GM18909 (cell line): Measurements from ENCODE around the gene NPM1.

Experiments
- ATAC-seq: cut with Tn5 transposase; IDR thresholded peaks from one replicate; pipeline ENCODE4 v1.9.1; 2021; ENCODE audit warnings: mild to moderate bottlenecking; ENCODE audit not compliant: unreplicated experiment, poor library complexity

NPM1 gene

DNA sequence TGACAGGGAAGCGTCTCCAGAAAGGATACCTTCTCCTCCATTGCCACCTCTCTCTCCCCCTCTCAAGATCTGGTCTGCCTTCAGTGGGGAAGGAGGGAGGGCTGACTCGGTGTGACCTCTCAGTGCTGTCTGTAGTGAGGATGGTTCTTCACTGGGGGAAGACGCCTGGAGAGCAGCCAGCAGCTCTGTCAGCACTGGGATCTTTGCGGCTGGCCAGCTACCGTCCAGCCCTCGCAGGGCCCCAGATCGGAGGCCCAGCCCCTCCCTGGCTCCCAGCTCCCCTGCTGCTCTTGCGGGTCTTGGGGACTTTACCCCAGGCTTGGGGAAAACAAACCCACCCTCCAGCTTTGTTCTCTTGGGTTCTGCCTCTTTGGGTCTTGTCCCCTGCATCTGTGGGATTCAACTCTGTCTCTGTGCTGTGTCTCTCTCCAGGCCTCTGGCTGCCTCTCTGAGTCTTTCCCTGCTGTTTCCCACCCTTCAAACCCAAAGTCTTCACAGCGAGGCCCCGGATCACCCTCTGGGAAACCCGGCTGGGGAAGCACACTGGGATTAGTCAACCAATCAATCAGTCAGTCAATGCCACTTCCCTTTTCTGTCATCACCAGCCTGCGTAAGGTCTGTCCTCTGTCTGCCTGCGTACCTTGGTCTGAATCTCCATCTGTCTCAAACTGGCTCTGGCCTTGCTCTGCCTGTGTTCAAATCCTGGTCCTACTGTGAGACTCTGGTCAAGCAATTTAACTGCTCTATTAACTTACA is 54.8 kb downstream of the NPM1 start:
- no peak for ATAC-seq

- no peak for ATAC-seq
These were observed 56.9 kb downstream of the NPM1 start for GRCh38 chr5:171444582-171444981.

GRCh38 chr5:171445644-171446516 is 58.2 kb downstream of the NPM1 start:
- ATAC-seq: no peak

DNA sequence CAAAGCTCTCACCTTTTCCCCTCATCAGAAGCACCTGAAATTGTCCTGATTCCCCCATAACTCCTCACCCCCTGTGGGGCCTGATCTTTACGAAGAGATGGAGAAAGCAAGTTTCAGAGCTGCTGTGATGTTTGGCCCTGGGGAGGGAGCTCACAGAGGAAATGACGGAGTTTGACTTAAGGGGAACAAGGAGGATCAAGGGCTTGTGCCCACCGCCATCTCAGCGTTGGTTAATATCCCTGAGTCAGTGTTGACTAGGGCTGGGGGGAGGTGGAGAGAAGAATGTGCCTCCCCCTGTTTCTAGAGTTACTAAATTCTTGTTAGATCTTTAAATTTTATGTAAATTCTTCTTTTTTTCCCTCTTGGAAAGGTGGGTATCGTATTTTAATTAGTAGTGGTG is 59.6 kb downstream of the NPM1 start:
- ATAC-seq: no peak

DNA sequence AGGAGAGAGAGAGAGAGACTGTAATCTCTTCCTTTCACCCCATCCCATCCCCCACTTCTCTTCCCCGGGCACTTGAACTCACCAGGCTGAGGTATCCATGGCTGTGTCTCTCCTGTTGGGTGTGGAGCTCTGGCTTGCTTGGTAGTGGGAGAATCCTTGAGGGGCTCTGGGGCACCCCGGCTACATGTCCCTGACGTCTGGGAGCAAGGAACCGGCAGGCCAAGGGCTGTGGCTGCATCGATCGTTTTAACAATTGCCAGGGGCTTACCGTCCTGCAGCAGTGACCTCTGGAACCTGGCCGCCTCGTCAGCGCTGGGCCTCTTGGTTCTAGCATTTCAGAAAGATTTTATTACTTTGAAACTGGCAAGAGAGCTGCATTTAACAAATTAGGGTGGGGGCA is 61.8 kb downstream of the NPM1 start:
- no peak for ATAC-seq

DNA sequence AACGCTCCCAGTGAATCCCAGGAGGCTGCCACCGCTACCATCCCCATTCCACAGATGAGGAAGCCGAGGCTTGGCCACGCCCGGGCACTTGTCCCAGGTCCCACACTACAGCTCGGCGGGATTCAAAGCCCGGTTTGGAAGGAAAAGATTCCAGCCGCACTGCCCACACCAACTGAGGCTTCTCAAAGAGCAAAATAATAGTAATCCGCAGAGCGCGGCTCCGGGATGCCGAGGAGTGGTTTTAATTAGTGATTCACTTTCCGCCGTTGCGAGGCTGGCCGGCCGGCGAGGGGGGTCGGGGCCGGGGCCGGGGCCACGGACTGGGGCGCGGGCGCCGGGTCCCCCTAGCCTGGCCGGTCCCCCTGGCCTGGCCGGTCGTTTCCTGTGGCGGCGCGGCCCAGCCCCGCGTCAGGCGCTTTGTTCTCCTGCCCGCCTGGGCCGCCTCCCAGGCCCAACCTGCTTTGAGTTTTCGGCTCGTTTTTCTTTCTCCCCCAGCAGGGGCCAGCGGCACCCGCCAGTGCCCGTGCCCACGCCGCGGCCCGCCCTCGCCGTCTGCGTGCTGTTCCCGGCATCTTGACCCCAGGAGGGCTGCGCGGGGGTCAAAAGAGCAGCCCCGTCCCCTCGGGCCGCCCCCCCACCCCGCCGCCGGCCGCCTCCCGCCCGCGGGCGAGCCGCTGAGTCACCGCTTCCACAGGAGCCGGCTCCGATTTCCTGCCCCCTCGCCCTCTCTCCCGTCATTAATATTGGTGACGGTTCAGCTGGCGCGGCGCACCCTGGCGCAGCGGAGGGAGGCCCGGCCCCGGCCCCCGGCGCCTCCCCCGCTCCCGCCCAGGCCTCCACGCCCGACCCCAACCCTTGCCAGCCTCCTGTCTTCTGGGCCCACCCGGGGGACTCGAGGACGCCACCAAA is 63.0 kb downstream of the NPM1 start:
- no peak for ATAC-seq

DNA sequence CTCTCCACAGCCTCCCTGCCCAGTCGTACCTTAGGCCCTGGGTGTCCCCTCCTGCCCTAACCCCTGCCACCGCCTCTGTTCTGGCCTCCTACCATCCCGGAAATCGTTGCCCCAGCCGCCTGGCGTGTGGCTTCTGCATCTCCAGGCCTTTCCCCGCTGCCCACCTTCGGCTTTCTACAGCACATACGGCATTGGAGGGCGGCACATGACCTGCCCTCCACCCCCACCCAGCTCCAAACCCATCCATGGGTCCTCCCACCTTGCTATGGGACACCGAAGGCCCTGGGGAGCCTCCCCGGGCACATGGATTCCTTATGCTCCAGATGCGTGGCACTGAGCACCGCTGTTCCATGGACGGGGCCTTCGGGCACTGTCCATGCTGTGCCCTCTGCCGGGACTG is 63.8 kb downstream of the NPM1 start:
- ATAC-seq: no peak

- ATAC-seq: no peak
These were observed 65.5 kb downstream of the NPM1 start for GRCh38 chr5:171453056-171453725.

DNA sequence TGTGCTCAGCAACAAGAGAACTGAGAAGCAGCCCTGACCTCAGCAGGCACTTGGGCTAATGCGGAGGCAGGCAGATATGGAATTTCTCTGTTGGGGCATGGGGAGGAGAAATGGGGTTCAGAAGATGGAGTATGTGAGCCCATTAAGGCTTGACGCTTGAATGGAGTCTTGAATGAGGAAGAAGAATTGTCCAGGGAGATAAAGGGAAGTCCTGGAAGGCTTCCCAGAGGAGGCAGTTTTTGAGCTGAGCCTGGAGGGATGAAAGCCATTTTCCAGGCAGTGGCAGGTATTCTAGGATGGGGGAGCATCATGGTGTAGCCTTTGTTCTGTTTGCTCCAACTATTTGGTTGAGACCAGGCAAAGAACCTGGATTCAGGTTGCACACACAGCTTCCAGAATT is 66.3 kb downstream of the NPM1 start:
- ATAC-seq: no peak

DNA sequence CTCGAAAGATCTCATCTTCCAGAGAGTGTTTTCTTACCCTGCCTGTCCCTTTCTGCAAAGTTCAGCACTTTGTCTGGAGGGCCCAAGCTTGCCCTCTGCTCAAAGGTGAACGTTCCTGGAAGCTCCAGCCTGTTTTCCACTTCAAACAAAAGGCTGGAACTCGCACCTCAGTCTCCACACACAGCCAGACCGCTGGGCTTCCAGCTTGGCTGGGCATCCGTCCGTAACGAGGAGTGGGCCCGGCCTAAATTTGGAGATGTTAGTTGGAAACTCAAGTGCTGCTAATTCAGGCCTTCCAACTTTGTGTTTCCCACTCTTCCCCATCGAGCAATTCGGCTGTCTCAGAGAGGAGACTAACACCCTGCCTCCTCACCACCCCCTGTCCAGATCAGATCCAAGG is 66.9 kb downstream of the NPM1 start:
- no peak for ATAC-seq

- ATAC-seq: no peak
These were observed 67.9 kb downstream of the NPM1 start for GRCh38 chr5:171455522-171455921.

GRCh38 chr5:171457208-171457981 is 69.7 kb downstream of the NPM1 start:
- ATAC-seq: no peak

GRCh38 chr5:171459839-171460238 is 72.2 kb downstream of the NPM1 start:
- no peak for ATAC-seq
